ENCODE measurements around the gene SGPP2. TPM values are rescaled to one million over a fixed set of nuclear protein-coding genes. Genes with fewer than 3 reads are reported as not detected.
A peak's percentile ranks its signal among the peaks of the same experiment; 100 is the strongest.

The SGPP2 gene
- total and polyA plus RNA-seq, 4 donors, result 3.9 to 39.5 (median 23.0) TPM

GRCh38 chr2:222545823-222546795 is 121.8 kb downstream of the SGPP2 start:
- no peak for ATAC-seq (ENCODE audit: insufficient read depth, low FRiP score)
- DNase-seq, result peak in 2 of 3 donors; percentile 68 to 74
- Histone ChIP-seq H3K4me1 (ENCODE audit: control insufficient read depth in 5 of 5, insufficient read depth in 5 of 5, low read length in 5 of 5) (peaks cover 0 to 31% (median 6%) of the 10 kb centered on the region in 5 donors), H3K27me3 (ENCODE audit: control insufficient read depth in 3 of 3, insufficient read depth in 3 of 3, low read length in 2 of 3) (no peaks in the 10 kb centered on the region), H3K4me3 (no peak overlapping the region), H3K9me3 (ENCODE audit: control insufficient read depth in 4 of 4, insufficient read depth in 3 of 4, low read length in 3 of 4) (no peaks in the 10 kb centered on the region), H3K9ac (ENCODE audit: insufficient read depth in 1 of 2, low read length in 2 of 2) (no peak overlapping the region), H3K27ac (ENCODE audit: low read depth in 1 of 2, low read length in 1 of 2) (no peak overlapping the region), H3K36me3 (ENCODE audit: control insufficient read depth in 4 of 4, insufficient read depth in 4 of 4, low read length in 4 of 4) (no peaks in the 10 kb centered on the region)
- TF ChIP-seq CTCF (IDR thresholded peaks at IDR 0.05; ENCODE audit: control extremely low read depth, extremely low read depth), result no peak
- 62 to 74% methylated on average over 6 of the region's 6 CpGs for WGBS, 2 donors

GRCh38 chr2:222547083-222547482 is 122.7 kb downstream of the SGPP2 start:
- no peak overlapping the region for H3K9ac ChIP-seq (ENCODE audit: insufficient read depth in 1 of 2, low read length in 2 of 2)
- no peak for ATAC-seq (ENCODE audit: insufficient read depth, low FRiP score)
- H3K4me1 ChIP-seq (ENCODE audit: control insufficient read depth in 5 of 5, insufficient read depth in 5 of 5, low read length in 5 of 5), result peaks cover 0 to 31% (median 6%) of the 10 kb centered on the region in 5 donors
- H3K4me3 ChIP-seq, result no peak overlapping the region
- no peak overlapping the region for H3K27ac ChIP-seq (ENCODE audit: low read depth in 1 of 2, low read length in 1 of 2)
- DNase-seq, result no peak
- no peaks in the 10 kb centered on the region for H3K9me3 ChIP-seq (ENCODE audit: control insufficient read depth in 4 of 4, insufficient read depth in 3 of 4, low read length in 3 of 4)
- WGBS, 2 donors, result 87 to 89% methylated on average over 5 of the region's 5 CpGs
- H3K36me3 ChIP-seq (ENCODE audit: control insufficient read depth in 4 of 4, insufficient read depth in 4 of 4, low read length in 4 of 4), result no peaks in the 10 kb centered on the region
- TF ChIP-seq CTCF (IDR thresholded peaks at IDR 0.05; ENCODE audit: control extremely low read depth, extremely low read depth), result no peak
- H3K27me3 ChIP-seq (ENCODE audit: control insufficient read depth in 3 of 3, insufficient read depth in 3 of 3, low read length in 2 of 3), result no peaks in the 10 kb centered on the region

GRCh38 chr2:222548992-222549391 is 124.6 kb downstream of the SGPP2 start:
- H3K27ac ChIP-seq (ENCODE audit: low read depth in 1 of 2, low read length in 1 of 2), result no peak overlapping the region

More at GRCh38 chr2:222548992-222549391, 124.6 kb downstream of the SGPP2 start:
- ATAC-seq (ENCODE audit: insufficient read depth, low FRiP score), result no peak
- H3K9me3 ChIP-seq (ENCODE audit: control insufficient read depth in 4 of 4, insufficient read depth in 3 of 4, low read length in 3 of 4), result no peaks in the 10 kb centered on the region
- TF ChIP-seq CTCF (IDR thresholded peaks at IDR 0.05; ENCODE audit: control extremely low read depth, extremely low read depth), result no peak
- no peak overlapping the region for H3K4me3 ChIP-seq
- H3K9ac ChIP-seq (ENCODE audit: insufficient read depth in 1 of 2, low read length in 2 of 2), result no peak overlapping the region
- no peaks in the 10 kb centered on the region for H3K36me3 ChIP-seq (ENCODE audit: control insufficient read depth in 4 of 4, insufficient read depth in 4 of 4, low read length in 4 of 4)
- H3K27me3 ChIP-seq (ENCODE audit: control insufficient read depth in 3 of 3, insufficient read depth in 3 of 3, low read length in 2 of 3), result no peaks in the 10 kb centered on the region
- peak; percentile 60 to 82 (median 74) for DNase-seq
- peaks cover 0 to 31% (median 6%) of the 10 kb centered on the region in 5 donors for H3K4me1 ChIP-seq (ENCODE audit: control insufficient read depth in 5 of 5, insufficient read depth in 5 of 5, low read length in 5 of 5)
- WGBS, 2 donors, result 66 to 82% methylated on average over 3 of the region's 3 CpGs

Measured in lung (tissue), 12 donors.